NT2/D1 (cell line): ENCODE results near the gene GTF3A.

Experiments
- YY1 ChIP-seq: IDR thresholded peaks from 2 replicates; pipeline ENCODE4 v1.6.1; 2011; ENCODE audit not compliant: insufficient read length, insufficient read depth
- ZNF274 ChIP-seq: IDR thresholded peaks from 2 replicates; pipeline ENCODE4 v1.6.1; 2011; ENCODE audit warnings: mild to moderate bottlenecking, low read depth, low read length

GRCh38 chr13:27384285-27384684, 40.1 kb upstream of the GTF3A start:
- TF ChIP-seq ZNF274 (no peak), YY1 (no peak)
